ENCODE results near the gene CDC25B. TPM values are rescaled to one million over a fixed set of nuclear protein-coding genes. Genes with fewer than 3 reads are reported as not detected.

Gene CDC25B
- total RNA-seq, 1 donor from 2014 or later: 26.5 TPM

DNA sequence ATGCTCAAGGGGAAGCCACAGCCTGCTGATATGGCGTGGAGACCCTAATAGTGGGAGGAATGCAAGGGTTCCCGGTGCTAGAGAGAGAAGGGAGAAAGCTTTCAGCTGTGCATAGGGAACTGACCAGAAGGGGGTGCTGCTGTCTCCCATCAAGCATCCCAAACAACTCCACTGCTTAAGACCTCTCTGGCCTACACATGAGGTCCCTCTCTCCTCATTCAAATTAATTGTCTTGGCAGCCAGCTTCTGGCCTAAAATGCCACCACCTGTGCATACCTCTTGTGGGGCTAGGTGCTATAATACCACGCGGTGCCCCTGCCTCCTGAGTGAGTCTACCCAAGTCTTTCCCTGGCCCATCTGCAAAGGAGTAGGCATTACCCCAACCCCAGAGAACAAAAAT lies 43.0 kb upstream of the CDC25B start:
- no peaks in the 10 kb centered on the region for H3K9me3 ChIP-seq
- peaks cover 0 to 12% of the 10 kb centered on the region in 2 donors for H3K36me3 ChIP-seq
- no peak for TF ChIP-seq POLR2A (IDR thresholded peaks at IDR 0.05)
- TF ChIP-seq, protein P1, sequence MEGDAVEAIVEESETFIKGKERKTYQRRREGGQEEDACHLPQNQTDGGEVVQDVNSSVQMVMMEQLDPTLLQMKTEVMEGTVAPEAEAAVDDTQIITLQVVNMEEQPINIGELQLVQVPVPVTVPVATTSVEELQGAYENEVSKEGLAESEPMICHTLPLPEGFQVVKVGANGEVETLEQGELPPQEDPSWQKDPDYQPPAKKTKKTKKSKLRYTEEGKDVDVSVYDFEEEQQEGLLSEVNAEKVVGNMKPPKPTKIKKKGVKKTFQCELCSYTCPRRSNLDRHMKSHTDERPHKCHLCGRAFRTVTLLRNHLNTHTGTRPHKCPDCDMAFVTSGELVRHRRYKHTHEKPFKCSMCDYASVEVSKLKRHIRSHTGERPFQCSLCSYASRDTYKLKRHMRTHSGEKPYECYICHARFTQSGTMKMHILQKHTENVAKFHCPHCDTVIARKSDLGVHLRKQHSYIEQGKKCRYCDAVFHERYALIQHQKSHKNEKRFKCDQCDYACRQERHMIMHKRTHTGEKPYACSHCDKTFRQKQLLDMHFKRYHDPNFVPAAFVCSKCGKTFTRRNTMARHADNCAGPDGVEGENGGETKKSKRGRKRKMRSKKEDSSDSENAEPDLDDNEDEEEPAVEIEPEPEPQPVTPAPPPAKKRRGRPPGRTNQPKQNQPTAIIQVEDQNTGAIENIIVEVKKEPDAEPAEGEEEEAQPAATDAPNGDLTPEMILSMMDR (IDR thresholded peaks at IDR 0.05): peak; percentile 39 to 66 (median 44)
- H3K4me3 ChIP-seq: no peak overlapping the region
- intact Hi-C loops (cut with DNase I): no loop called here
- no peak overlapping the region for H3K27ac ChIP-seq
- DNase-seq (ENCODE audit: extremely low spot score in 2 of 2): no peak
- no peaks in the 10 kb centered on the region for H3K27me3 ChIP-seq
- H3K4me1 ChIP-seq: no peaks in the 10 kb centered on the region

DNA sequence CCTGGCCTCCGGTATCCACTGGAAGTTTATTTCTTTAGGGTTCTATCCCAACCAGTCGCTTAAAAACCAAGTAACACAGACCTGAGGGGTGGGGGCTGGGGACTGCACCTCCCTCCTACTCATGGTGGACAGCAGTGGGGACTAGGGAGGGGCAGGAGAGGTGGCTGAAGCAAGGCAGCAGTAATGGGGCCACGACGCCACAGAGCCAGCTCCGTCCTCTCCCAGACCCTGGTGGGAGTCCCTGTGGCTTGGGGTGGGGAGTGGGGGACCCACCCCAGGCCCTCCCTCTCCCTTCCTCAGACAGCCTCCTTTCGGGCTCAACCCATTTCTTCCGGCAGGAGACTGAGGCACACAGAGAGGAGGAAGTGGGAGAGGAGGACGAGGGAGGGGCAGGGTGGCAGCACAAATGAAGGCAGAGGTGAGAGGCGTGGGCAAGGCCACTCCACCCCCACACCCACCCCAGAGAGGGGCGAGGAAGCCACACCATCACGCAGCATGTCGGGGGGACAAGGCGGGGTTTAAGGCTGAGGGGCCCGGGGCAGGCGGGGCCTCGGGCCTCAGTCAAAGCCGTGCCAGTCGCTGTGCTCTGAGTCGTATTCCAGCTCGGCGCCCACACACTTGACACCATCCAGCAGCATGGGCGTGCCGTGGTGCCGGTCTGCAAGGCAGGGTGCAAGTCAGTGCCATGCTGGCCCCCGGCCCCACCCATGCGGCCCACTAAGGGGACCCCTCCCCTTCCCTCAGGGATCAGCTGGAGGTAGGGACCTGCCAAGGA lies 42.4 kb upstream of the CDC25B start:
- H3K4me3 ChIP-seq: no peak overlapping the region
- peaks cover 0 to 12% of the 10 kb centered on the region in 2 donors for H3K36me3 ChIP-seq
- no peaks in the 10 kb centered on the region for H3K9me3 ChIP-seq
- TF ChIP-seq POLR2A (IDR thresholded peaks at IDR 0.05) (no peak), POLR2AphosphoS5 (IDR thresholded peaks at IDR 0.05; ENCODE audit: insufficient read depth in 1 of 2, low read depth in 1 of 2) (no peak)
- TF ChIP-seq, protein P1 (IDR thresholded peaks at IDR 0.05): no peak
- intact Hi-C loops (cut with DNase I): no loop called here
- no peak overlapping the region for H3K27ac ChIP-seq
- no peaks in the 10 kb centered on the region for H3K27me3 ChIP-seq
- no peak for DNase-seq (ENCODE audit: extremely low spot score in 2 of 2)
- no peaks in the 10 kb centered on the region for H3K4me1 ChIP-seq

DNA sequence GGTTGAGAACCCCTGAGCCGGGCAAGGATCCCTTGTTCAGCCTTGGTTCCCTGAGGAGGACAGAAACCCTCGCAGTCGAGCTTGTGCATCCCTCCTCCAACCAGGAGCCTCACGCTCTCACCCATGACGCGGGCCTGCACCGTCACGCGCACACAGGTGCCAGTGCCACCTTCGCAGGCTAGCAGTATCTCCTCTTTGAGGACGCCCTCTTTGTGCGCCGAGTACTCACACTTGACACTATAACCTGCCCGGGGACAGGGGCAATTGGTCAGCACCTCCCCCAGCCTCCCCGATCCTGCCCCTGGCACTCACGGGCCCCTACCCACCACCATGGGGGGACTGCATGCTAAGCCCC lies 41.9 kb upstream of the CDC25B start:
- no peaks in the 10 kb centered on the region for H3K4me1 ChIP-seq
- peaks cover 0 to 12% of the 10 kb centered on the region in 2 donors for H3K36me3 ChIP-seq
- no peak overlapping the region for H3K27ac ChIP-seq
- no peaks in the 10 kb centered on the region for H3K27me3 ChIP-seq
- no peaks in the 10 kb centered on the region for H3K9me3 ChIP-seq
- no peak overlapping the region for H3K4me3 ChIP-seq
- no peak for DNase-seq (ENCODE audit: extremely low spot score in 2 of 2)
- TF ChIP-seq POLR2AphosphoS5 (IDR thresholded peaks at IDR 0.05; ENCODE audit: insufficient read depth in 1 of 2, low read depth in 1 of 2): no peak
- TF ChIP-seq, protein P1 (IDR thresholded peaks at IDR 0.05): no peak
- TF ChIP-seq POLR2A (IDR thresholded peaks at IDR 0.05): no peak
- intact Hi-C loops (cut with DNase I): no loop called here

DNA sequence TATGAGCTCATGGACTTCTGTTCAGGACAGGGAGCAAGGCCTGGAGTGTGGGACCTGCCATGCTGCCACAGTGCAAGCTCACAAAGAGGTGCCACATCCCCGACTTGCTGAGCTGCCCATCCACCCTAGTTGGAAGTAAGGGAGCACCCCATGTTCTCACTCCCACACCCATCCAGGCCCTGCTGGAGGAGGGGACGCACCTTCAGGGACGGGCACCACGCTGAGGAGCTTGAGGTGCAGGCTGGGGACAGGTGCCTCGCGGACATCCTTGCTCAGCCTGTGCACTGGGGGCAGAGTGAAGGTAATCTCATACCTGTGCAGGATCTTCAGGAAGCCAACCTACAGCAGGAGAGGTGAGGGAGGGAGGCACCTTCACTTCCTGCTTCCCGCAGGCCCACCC lies 40.8 kb upstream of the CDC25B start:
- H3K4me3 ChIP-seq: no peak overlapping the region
- H3K4me1 ChIP-seq: no peaks in the 10 kb centered on the region
- H3K36me3 ChIP-seq: peaks cover 0 to 8% of the 10 kb centered on the region in 2 donors
- TF ChIP-seq POLR2AphosphoS5 (IDR thresholded peaks at IDR 0.05; ENCODE audit: insufficient read depth in 1 of 2, low read depth in 1 of 2): no peak
- TF ChIP-seq, protein P1 (IDR thresholded peaks at IDR 0.05): no peak
- intact Hi-C loops (cut with DNase I): no loop called here
- H3K27me3 ChIP-seq: no peaks in the 10 kb centered on the region
- DNase-seq (ENCODE audit: extremely low spot score in 2 of 2): no peak
- H3K27ac ChIP-seq: no peak overlapping the region
- no peaks in the 10 kb centered on the region for H3K9me3 ChIP-seq

DNA sequence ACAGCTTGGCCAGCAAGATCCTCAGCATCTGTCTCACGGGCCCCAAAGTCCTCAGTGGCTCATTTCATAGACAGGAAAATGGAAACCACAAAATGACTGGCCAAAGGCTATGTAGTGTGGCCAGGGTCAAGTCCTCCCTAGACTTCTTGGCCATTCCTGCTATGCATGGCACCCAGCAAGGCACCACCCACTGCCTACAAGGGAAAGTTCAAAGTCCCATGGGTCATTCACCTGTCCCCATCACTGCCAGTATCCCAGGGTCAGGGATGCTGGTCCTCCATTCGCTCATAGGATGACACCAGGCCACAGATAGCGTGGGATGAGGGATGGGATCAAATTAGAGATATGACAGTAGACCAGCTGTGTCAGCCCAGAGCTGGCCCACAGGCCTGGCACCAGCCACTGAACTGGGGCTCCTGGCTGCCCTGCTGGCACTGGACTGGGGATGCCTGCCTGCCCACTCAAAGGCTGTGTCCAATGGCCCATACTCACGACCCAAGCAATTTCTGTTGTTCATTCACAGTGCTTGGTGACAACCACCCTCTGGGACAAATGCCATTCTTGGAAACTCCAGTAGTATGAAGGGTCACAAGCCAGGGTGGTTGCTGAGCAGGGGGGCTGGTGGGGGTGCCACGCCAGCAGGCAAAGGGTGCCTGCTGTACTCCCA lies 40.2 kb upstream of the CDC25B start:
- Histone ChIP-seq H3K27ac (no peak overlapping the region), H3K27me3 (no peaks in the 10 kb centered on the region), H3K9me3 (no peaks in the 10 kb centered on the region), H3K4me1 (no peaks in the 10 kb centered on the region), H3K4me3 (no peak overlapping the region), H3K36me3 (peaks cover 0 to 1% of the 10 kb centered on the region in 2 donors)
- intact Hi-C loops (cut with DNase I): no loop called here
- DNase-seq (ENCODE audit: extremely low spot score in 2 of 2): no peak
- TF ChIP-seq POLR2A (IDR thresholded peaks at IDR 0.05) (no peak), POLR2AphosphoS5 (IDR thresholded peaks at IDR 0.05; ENCODE audit: insufficient read depth in 1 of 2, low read depth in 1 of 2) (no peak)
- TF ChIP-seq, protein P1 (IDR thresholded peaks at IDR 0.05): no peak

Data from vagina (tissue), 2 donors.